Kidney epithelial cell (primary cell): ENCODE data around the gene NXN. TPM values are rescaled to one million over a fixed set of nuclear protein-coding genes. Genes with fewer than 3 reads are reported as not detected.

Experiments
- DNase-seq: peaks from one replicate; pipeline ENCODE4 v3.0.0-alpha.2; 2010; ENCODE audit warnings: low read depth
- H3K27me3 ChIP-seq: 2 replicates; pipeline ENCODE4 v1.6.0; 2011; ENCODE audit warnings: low read length; ENCODE audit not compliant: control insufficient read depth, insufficient read depth
- H3K36me3 ChIP-seq: 2 replicates; pipeline ENCODE4 v1.5.1; 2011; ENCODE audit warnings: low read length; ENCODE audit not compliant: control insufficient read depth, insufficient read depth
- H3K4me3 ChIP-seq: 2 replicates; pipeline ENCODE4 v1.5.1; 2011; ENCODE audit warnings: low read depth, mild to moderate bottlenecking, control low read depth, low read length
- CTCF ChIP-seq: IDR thresholded peaks from 2 replicates; pipeline ENCODE4 v1.5.1; 2011; ENCODE audit warnings: mild to moderate bottlenecking, moderate library complexity, low read length, control low read depth, inconsistent platforms; ENCODE audit not compliant: insufficient read depth, poor library complexity, severe bottlenecking
- total RNA-seq: library from RNA; depleted of rRNA; stranded (reverse); fragments of >200 nt; gene quantifications from 2 replicates; pipeline ENCODE4 v1.2.3, GENCODE V29; 2015

Gene NXN
- total RNA-seq, 1 donor from 2014 or later: 34.3 TPM

DNA sequence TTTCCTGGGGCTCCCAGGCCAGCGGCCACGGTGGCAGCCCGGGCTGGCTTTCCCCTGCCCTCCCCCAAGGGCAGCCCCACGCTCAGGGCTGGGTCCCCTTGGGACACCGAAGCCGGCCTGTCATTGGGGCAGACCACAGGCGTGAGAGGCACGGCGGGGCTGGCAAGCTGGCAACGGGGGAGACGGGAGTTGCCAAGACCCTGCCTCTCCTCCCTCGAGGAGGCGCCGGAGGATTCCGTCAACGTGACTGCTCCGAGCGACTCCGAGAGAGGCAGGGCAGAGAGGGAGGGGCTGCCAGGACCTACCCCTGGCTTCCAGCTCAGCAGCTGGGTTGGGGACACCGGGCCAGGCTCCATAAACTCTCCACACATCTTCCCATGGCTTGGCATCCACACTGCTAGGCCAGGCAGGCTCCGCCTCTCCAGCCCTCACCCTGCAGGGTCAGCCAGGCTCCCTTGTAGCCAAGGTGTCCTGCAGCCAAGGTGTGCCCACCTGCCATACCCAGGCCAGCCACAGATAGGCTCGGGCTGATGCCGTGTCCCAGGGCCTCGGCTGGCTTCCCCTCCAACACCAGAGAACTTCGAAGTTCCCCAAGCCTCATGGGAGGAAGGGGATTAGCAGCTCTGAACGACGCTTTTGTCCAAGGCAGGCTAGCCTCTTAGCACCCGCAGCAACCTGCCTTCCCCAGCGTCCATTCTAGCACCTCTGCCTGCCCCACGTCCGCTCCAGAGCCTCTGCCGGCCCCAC lies 42.9 kb upstream of the NXN start:
- no peak overlapping the region for H3K4me3 ChIP-seq
- no peak for DNase-seq
- H3K36me3 ChIP-seq: no peaks in the 10 kb centered on the region
- TF ChIP-seq CTCF: no peak
- no peaks in the 10 kb centered on the region for H3K27me3 ChIP-seq

DNA sequence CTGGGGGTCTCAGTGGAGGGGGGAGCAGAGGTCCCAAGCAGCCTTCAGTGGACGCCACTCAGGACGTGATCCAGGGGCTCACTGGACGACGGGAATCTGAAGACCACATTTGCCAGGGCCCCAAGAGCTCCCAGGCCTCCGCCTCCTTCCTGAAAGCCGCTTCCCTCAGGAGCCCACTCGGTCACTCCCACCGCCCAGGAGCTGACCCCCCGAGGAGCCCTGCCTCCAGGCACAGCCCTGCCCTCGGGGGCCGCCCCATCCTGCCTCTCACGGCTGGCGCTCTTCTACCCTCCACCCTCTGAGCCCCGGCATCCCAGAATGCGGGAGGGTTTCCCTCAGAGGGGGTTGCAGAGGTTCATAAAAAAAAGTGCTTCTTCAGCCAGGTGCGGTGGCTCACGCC lies 41.6 kb upstream of the NXN start:
- H3K27me3 ChIP-seq: no peaks in the 10 kb centered on the region
- no peak for TF ChIP-seq CTCF
- no peaks in the 10 kb centered on the region for H3K36me3 ChIP-seq
- DNase-seq: no peak
- no peak overlapping the region for H3K4me3 ChIP-seq

GRCh38 chr17:1019451-1019850 lies 39.9 kb upstream of the NXN start:
- Histone ChIP-seq H3K4me3 (no peak overlapping the region), H3K36me3 (no peaks in the 10 kb centered on the region), H3K27me3 (no peaks in the 10 kb centered on the region)
- TF ChIP-seq CTCF: no peak
- DNase-seq: no peak

GRCh38 chr17:1018547-1018946 lies 39.0 kb upstream of the NXN start:
- DNase-seq: no peak
- Histone ChIP-seq H3K4me3 (no peak overlapping the region), H3K27me3 (no peaks in the 10 kb centered on the region), H3K36me3 (no peaks in the 10 kb centered on the region)
- no peak for TF ChIP-seq CTCF

DNA sequence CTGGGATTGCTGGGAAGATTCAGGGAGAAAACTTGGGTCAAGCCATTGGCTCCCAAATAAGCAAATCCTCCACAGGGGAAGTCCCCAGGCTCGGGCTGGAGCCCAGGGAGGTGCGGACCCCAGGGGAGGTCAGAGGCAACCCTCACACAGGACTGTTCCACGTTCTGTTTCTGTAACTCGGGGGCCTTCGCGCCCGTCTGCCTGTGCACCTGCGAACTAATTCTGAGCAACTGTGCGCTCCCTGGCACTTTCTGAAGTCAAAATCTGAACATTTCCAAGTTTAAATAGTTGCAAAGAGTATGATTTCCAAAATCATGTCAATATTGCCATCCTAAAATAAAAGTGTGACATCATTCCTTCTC lies 34.1 kb upstream of the NXN start:
- TF ChIP-seq CTCF: no peak
- Histone ChIP-seq H3K4me3 (no peak overlapping the region), H3K27me3 (no peaks in the 10 kb centered on the region), H3K36me3 (peaks cover 1% of the 10 kb centered on the region)
- DNase-seq: no peak
